AG04450 (cell line): ENCODE data around the gene CENPM. TPM values are rescaled to one million over a fixed set of nuclear protein-coding genes. Genes with fewer than 3 reads are reported as not detected.
A peak's percentile ranks its signal among the peaks of the same experiment; 100 is the strongest.

ENCODE experiments used
- CTCF ChIA-PET: fragments of 300-600, 350-600 bp; formaldehyde crosslinking; extraction: SDS; loops from one replicate; lab custom pipeline; 2022; ENCODE audit warnings: antibody characterized with exemption, inconsistent platforms; lab: Charles Lee
- POLR2A ChIA-PET: fragments of 350-600 bp; formaldehyde crosslinking; extraction: SDS; loops from one replicate; lab custom pipeline; 2021; ENCODE audit warnings: antibody characterized with exemption, inconsistent platforms; lab: Yijun Ruan, JAX
- DNase-seq: peaks from one replicate; pipeline ENCODE4 v3.0.0-alpha.2; 2011; ENCODE audit warnings: low read depth, low spot score
- H3K27ac ChIP-seq: one replicate; pipeline ENCODE4 v1.5.1; 2012; ENCODE audit warnings: low read depth, low read length, control low read depth
- H3K27me3 ChIP-seq: one replicate; pipeline ENCODE4 v1.6.0; 2012; ENCODE audit warnings: low read length; ENCODE audit not compliant: control insufficient read depth, insufficient read depth
- H3K4me3 ChIP-seq: 2 replicates; pipeline ENCODE4 v1.5.1; 2011; ENCODE audit warnings: mild to moderate bottlenecking, low read depth, low read length, control low read depth
- H3K9me3 ChIP-seq: 2 replicates; pipeline ENCODE4 v1.5.1; 2012; ENCODE audit warnings: low read length; ENCODE audit not compliant: control insufficient read depth, insufficient read depth
- polyA plus RNA-seq: library from polyadenylated mRNA; depleted of rRNA; stranded (reverse); fragments of >200 nt; gene quantifications from 2 replicates; pipeline ENCODE4 v1.2.3, GENCODE V29; 2011; rRNA removed
- small RNA-seq: library from RNA; depleted of rRNA; stranded (forward); fragments of <200 nt; gene quantifications from one replicate; pipeline ENCODE3, GENCODE V24; 2012; ENCODE audit warnings: low read depth; ENCODE audit not compliant: insufficient read length
- TF ChIP-seq, protein P1 (sequence below): IDR thresholded peaks from 2 replicates; pipeline ENCODE4 v1.5.1; 2011; ENCODE audit warnings: low read depth, low read length, control low read depth, inconsistent platforms

Gene CENPM
- polyA plus RNA-seq, 1 experiment, result 5.1 TPM

DNA sequence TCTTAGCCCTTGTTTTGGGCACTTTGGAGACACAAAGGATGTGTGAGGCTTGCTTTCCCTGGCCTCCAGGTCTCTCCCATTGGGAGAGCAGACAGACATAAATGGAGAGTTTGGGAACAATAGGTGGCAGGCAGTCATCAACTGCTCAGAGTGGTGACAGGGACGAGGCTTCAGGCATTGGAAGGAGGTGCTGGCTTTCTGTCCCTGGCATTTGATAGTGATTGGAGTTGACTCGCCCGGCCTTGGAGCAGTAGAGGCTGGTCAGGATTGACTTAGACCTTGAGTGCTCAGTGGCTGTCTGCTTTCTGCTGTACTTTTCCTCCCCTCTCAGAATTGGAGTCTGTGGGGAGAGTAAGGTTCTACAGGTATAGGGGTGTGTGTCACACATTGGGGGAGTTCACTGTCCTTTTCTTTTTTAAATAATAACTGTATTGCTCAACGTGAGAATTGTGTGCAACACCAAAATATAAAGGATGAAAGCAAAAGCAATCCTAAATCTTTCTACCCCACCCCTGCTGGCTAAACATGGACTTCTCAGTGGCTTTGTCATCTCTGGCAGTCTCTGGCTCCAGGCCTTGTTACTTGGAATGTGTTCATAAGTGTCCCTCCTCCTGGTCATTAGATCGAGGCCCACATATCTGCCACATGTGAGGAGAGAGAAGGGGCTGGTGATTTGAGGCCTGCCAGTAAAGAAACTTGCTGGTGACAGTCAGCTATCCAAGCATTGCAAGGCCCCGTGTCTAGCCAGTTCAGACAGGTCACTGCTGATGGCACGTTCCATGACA is 53.2 kb downstream of the CENPM start:
- H3K27me3 ChIP-seq, result no peaks in the 10 kb centered on the region
- H3K9me3 ChIP-seq, result no peaks in the 10 kb centered on the region
- no peak for DNase-seq
- ChIA-PET POLR2A (no interaction called here), CTCF (interaction anchor here (0.7 to 1.8 kb wide), 3 partner anchors 36 to 196 kb away, joined by 3 to 9 read pairs (median 3); no protein-coding TSS in a partner anchor)
- H3K4me3 ChIP-seq, result no peak overlapping the region
- TF ChIP-seq, protein P1, sequence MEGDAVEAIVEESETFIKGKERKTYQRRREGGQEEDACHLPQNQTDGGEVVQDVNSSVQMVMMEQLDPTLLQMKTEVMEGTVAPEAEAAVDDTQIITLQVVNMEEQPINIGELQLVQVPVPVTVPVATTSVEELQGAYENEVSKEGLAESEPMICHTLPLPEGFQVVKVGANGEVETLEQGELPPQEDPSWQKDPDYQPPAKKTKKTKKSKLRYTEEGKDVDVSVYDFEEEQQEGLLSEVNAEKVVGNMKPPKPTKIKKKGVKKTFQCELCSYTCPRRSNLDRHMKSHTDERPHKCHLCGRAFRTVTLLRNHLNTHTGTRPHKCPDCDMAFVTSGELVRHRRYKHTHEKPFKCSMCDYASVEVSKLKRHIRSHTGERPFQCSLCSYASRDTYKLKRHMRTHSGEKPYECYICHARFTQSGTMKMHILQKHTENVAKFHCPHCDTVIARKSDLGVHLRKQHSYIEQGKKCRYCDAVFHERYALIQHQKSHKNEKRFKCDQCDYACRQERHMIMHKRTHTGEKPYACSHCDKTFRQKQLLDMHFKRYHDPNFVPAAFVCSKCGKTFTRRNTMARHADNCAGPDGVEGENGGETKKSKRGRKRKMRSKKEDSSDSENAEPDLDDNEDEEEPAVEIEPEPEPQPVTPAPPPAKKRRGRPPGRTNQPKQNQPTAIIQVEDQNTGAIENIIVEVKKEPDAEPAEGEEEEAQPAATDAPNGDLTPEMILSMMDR, result no peak
- no peak overlapping the region for H3K27ac ChIP-seq

GRCh38 chr22:41892721-41893120 is 54.2 kb downstream of the CENPM start:
- DNase-seq, result no peak
- POLR2A ChIA-PET, result no interaction called here
- TF ChIP-seq, protein P1, result no peak
- Histone ChIP-seq H3K27me3 (no peaks in the 10 kb centered on the region), H3K27ac (no peak overlapping the region), H3K4me3 (no peak overlapping the region), H3K9me3 (no peaks in the 10 kb centered on the region)
- CTCF ChIA-PET, result interaction anchor here (0.7 kb wide), 1 partner anchor 27 kb away, joined by 3 read pairs; no protein-coding TSS in a partner anchor

- no peak for DNase-seq
- Histone ChIP-seq H3K27me3 (no peaks in the 10 kb centered on the region), H3K9me3 (no peaks in the 10 kb centered on the region), H3K4me3 (no peak overlapping the region), H3K27ac (no peak overlapping the region)
- TF ChIP-seq, protein P1, result no peak
- POLR2A ChIA-PET, result no interaction called here
- CTCF ChIA-PET, result no interaction called here
Observed at GRCh38 chr22:41891407-41891806, 55.5 kb downstream of the CENPM start.

Small RNA genes within 50 kb of the gene (small RNA-seq; reads per million reads assigned to genes)
- 917 reads per million, percentile 96 among the genes with 10 or more reads in this experiment for gene MIR33A

Other genes with a start within 250 kb of the CENPM start
- gene MEI1, start 247.6 kb downstream of the CENPM start, polyA plus RNA-seq, result 0.22 and 0.25 TPM in 2 replicates
- 2.6 and 3.5 TPM in 2 replicates for gene CCDC134, start 146.5 kb downstream of the CENPM start, polyA plus RNA-seq
- 31.7 and 39.1 TPM in 2 replicates for gene SREBF2, start 114.0 kb downstream of the CENPM start, polyA plus RNA-seq
- not detected in 2 replicates for gene SHISA8, start 32.1 kb downstream of the CENPM start, polyA plus RNA-seq
- 0.06 and 0.07 TPM in 2 replicates for gene TNFRSF13C, start 20.3 kb downstream of the CENPM start, polyA plus RNA-seq
- gene SEPTIN3, start 22.3 kb upstream of the CENPM start, polyA plus RNA-seq, result 0.22 and 0.24 TPM in 2 replicates
- 0.11 and 0.21 TPM in 2 replicates for gene WBP2NL, start 51.6 kb upstream of the CENPM start, polyA plus RNA-seq
- gene NAGA, start 123.7 kb upstream of the CENPM start, polyA plus RNA-seq, result 35.2 and 46.4 TPM in 2 replicates
- gene PHETA2, start 127.1 kb upstream of the CENPM start, polyA plus RNA-seq, result 10.6 and 12.6 TPM in 2 replicates
- gene SMDT1, start 132.5 kb upstream of the CENPM start, polyA plus RNA-seq, result 25.6 and 28.9 TPM in 2 replicates
- 90.4 and 103 TPM in 2 replicates for gene NDUFA6, start 143.6 kb upstream of the CENPM start, polyA plus RNA-seq
- 0.15 and 0.37 TPM in 2 replicates for gene CYP2D6, start 183.7 kb upstream of the CENPM start, polyA plus RNA-seq